Measurements from ENCODE around the gene SIX1.

DNA sequence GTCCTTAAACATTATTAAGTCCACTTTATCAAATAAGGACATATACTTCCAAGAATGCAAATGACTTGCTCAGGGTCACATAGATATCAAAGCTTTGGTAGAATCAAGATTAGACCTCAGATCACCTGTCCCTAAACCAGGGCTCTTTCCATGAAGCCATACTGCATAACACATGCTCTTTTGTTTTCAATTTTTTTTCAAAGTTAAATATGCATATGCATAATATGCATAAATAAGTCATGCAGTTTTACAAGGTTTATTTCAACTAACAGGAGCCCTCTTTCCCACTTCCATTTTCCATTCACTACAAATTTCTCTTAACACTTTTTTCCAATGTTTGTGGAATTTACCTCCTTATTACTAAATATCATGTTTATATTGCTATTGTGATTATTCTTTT, 53.1 kb downstream of the SIX1 start:
- TF ChIP-seq, protein P1, sequence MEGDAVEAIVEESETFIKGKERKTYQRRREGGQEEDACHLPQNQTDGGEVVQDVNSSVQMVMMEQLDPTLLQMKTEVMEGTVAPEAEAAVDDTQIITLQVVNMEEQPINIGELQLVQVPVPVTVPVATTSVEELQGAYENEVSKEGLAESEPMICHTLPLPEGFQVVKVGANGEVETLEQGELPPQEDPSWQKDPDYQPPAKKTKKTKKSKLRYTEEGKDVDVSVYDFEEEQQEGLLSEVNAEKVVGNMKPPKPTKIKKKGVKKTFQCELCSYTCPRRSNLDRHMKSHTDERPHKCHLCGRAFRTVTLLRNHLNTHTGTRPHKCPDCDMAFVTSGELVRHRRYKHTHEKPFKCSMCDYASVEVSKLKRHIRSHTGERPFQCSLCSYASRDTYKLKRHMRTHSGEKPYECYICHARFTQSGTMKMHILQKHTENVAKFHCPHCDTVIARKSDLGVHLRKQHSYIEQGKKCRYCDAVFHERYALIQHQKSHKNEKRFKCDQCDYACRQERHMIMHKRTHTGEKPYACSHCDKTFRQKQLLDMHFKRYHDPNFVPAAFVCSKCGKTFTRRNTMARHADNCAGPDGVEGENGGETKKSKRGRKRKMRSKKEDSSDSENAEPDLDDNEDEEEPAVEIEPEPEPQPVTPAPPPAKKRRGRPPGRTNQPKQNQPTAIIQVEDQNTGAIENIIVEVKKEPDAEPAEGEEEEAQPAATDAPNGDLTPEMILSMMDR (IDR thresholded peaks at IDR 0.05), result no peak
- TF ChIP-seq POLR2AphosphoS5 (IDR thresholded peaks at IDR 0.05), result no peak

All from breast epithelium (tissue), 3 donors.